Activated CD4-positive, alpha-beta T cell treated with anti-CD3 and anti-CD28 coated beads for 48 hours (primary cell): ENCODE data around the gene LUZP4.
"Not testable (repeated sequence)": the region's sequence is repeated elsewhere in the genome, so short reads cannot be mapped to it uniquely, and the experiment has no call there.

Experiments
- DNase-seq: peaks from one replicate; pipeline ENCODE4 v3.0.0-alpha.2; 2020

The LUZP4 gene

DNA sequence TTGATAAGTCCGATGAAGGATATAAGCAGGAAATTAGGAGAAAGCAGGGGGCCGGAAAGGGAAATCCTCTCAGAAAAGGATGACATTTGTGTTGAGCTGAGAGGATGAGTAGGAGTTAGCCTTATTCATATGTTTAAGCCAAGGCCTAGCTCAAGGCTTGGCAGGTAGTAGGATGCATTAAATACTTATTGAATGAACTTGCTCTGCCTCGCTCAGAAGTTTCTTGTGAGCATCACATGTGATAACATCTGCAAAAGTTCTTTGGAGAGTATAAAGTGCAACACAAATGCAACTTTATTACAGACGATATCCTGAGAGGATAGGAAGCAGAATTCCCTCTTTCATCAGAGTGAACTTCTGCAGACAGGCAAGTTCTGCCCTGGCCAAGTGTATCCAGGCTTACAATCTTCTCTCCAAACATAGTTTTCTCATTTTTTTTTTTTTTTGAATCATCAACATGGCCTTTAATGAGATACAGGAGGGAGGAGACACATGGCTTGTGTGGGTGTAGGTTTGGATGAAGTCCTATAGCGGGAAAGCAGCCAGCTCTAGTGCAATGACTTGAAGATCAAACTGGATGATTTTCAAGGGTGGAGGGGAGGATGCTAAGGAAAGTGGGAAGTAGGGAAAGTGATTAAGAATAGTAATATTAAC lies 48.1 kb downstream of the LUZP4 start:
- DNase-seq = no peak

DNA sequence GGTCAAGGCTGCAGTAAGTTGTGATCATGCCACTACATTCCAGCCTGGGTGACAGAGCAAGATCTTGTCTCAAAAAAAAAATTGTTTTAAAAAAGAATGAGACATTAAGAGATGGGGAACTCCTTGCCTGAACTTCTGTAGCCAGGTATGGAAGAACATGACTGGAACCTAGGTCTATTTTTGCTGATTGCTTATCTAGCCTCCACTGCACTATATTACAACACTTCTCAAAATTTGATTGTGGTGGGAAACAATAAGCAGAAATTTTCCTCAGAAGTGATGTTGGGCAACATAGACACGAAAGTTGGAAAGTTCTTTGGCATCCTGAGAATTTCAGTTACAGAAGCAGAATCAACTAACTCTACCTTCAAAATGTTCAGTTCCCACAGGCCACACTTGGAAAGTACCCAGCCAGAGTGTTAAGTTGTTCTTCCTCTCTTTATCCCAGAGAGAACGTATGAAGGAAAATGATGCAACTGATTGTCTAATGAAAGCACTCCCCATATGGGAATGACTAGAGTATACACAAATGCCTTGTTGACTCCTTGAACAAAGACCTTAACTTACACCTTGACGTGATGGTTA lies 50.0 kb downstream of the LUZP4 start:
- DNase-seq = no peak

DNA sequence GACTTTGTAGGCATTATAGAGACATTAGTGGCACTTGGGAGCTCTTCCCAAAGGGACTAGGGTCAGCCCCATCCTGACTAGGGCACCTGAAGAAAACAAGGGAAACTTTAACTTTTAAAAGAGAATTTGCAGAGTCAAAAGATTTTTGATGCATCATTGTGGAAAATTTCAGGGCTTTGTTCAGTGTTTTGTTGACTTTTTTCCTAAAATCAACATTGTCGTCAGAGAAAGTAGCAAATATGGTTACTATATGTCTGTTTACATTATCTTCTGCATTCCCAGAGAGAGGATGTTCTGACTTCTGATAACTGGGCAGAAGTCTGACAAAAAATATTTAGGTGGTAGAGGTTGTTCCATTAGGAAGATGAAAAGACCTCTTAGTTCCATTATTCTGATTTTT lies 51.9 kb downstream of the LUZP4 start:
- no peak for DNase-seq

DNA sequence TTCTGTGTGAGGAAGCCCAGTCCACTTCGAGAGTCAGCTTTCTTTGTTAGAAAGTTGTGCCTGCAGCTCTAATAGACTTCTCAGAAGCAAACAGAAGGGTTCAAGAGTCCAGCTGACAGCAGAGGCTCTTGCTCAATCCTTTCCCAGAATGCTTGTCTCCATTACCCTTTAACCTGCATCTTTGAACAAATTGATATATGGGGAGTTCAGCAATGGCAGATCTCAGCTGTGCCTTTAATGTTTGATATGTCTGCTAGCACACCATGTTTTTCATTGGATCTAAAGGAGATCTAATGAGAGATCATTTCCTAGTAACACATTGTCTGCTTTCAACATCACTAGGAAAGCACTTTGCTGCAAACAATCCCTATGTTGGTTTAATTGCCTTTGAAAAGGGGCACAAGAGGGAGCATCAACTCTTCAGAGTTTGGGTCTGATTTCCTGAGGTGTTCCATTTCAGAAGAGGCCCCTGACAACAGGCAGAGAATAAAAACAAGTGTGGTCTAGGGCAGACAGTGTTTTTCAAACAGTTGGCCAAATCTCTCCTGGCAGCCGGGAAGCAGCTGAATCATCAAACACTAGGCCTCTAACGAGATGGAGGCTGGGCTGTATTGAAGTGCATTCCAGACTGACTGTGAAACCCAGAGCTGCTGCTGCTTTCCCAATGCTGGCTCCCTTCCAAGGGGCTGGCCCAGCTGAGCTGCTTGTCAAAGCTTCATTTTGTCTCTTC lies 55.5 kb downstream of the LUZP4 start:
- DNase-seq = no peak

DNA sequence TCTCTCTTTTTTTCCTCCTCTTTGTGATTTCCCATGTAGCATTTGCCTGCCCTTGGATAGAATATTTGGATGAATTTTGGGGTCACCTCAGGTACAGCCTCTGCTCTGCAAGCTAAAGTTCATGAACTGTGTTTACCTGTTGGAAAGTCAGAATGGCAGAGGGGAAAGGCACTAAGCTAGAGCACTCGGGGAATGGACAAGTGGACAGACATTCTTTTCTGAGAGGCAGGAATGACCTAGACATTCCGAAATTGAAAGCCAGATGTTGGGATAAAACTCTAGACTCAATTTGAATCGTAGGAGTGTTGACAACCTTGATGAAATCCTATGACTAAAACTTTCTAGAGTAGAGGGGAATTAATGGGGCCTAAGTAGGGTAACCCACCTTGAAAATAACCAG lies 56.1 kb downstream of the LUZP4 start:
- no peak for DNase-seq

DNA sequence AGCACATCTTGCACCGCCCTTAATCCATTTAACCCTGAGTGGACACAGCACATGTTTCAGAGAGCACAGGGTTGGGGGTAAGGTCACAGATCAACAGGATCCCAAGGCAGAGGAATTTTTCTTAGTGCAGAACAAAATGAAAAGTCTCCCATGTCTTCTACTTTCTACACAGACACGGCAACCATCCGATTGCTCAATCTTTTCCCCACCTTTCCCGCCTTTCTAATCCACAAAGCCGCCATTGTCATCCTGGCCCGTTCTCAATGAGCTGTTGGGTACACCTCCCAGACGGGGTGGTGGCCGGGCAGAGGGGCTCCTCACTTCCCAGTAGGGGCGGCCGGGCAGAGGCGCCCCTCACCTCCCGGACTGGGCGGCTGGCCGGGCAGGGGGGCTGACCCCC lies 57.2 kb downstream of the LUZP4 start:
- not testable (repeated sequence) for DNase-seq

DNA sequence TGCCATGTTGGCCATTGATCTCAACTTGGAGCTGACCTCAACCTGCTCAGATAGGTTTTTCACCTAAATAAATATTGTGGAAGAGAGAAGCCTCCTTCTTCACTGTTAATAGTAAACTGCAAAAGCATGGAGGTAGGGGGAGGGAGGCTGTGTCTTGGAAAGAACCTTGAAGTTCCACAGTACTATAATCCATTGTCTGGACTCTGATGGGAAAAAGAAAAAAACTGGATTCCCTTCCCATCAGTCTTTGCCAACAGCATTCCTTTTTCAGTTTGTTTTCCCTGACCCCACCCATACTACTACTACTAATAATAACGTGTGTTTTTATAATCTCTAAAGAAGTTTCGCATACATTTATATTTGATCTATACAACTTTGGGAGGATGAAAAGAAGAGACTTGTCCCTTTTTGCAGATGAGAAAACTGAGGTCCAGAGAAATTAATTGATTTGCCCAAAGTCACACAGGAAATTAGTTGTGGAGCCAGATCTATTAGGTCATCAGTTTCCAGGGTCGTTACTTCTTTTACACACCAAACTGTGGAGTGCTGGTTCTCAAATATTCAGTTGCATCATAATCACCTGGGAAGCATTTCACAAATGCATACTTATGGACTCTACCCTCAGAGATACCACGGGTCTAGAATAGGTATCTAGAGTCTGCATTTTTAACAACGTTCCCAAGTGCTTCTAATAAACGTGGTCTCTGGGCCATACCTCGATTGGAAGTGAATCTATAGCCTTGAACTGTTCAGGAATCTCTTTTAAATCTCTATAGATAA lies 59.1 kb downstream of the LUZP4 start:
- no peak for DNase-seq

DNA sequence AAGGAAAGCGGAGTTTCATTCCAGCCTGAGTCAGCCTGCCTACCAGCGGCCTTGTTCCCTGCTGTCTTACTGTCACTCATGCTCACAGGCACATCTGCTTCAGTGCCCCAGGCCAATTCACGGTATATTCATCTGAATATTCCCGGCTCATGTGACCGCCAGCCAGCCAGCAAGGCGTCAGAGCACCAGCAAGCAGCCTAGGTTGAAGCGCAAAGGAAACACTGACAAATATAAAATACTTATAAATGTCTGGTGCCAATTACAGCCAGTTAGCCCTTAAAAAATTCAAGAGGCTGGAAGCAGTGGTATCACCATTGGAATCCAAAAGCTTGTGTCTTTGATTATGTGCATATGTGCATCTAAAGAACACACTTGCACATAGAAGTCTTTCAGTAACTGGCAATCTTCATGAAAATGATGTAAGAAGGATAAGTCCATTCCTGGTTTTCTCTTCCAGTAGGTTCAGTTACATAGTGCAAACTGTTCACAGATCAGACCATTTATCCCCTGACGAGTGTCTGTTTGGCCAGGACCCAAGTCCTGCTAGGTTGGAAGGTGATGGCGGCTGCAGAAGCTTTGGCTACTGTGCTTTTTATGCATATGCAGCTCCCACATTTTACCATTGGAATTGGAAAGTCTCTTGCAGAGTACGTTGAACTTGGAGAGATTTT lies 61.3 kb downstream of the LUZP4 start:
- no peak for DNase-seq

DNA sequence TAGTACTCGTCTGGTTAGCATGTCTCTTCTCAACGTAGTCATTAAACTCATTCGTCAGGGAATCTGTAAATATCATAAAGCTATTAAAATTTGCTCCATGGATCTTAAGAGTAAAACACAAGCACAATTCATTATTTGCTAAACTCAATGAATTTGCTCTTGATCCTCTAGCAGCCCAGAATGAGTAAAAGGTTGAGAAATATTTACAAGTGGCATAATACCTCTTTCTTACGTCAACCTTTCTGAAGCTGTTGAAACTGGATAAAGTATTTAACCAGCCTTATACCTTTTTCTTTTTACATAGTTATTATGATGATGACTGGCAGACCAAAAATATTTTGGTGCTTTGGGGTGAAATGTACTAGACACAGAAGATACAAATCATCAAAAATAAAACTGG lies 66.9 kb downstream of the LUZP4 start:
- DNase-seq = no peak
